Keratinocyte (primary cell): ENCODE measurements around the gene EDN2. TPM values are rescaled to one million over a fixed set of nuclear protein-coding genes. Genes with fewer than 3 reads are reported as not detected.

Experiments
- DNase-seq: peaks from one replicate; pipeline ENCODE4 v3.0.0-alpha.2; 2011; ENCODE audit warnings: low read depth, missing footprints, low spot score
- FAIRE-seq: peaks from 2 replicates; lab custom pipeline; 2011; peaks lifted over from hg19 to GRCh38; lab: Jason Lieb, UNC
- H2AFZ ChIP-seq: 2 replicates; pipeline ENCODE4 v1.6.0; 2012; ENCODE audit warnings: low read length, control low read depth, inconsistent platforms; ENCODE audit not compliant: control insufficient read depth
- H3K27ac ChIP-seq: 2 replicates; pipeline ENCODE4 v1.5.1; 2011; ENCODE audit warnings: low read length; ENCODE audit not compliant: control insufficient read depth, insufficient read depth
- H3K27me3 ChIP-seq: 3 replicates; pipeline ENCODE4 v1.6.0; 2011; ENCODE audit warnings: low read length; ENCODE audit not compliant: control insufficient read depth, insufficient read depth; ENCODE audit errors: extremely low read depth
- H3K36me3 ChIP-seq, 2 experiments: 2 replicates in 1 of 2; 3 replicates in 1 of 2; pipeline ENCODE4 v1.5.1; 2011; ENCODE audit warnings: low read length in 2 of 2, mild to moderate bottlenecking in 1 of 2; ENCODE audit not compliant: control insufficient read depth in 2 of 2, insufficient read depth in 2 of 2; ENCODE audit errors: extremely low read depth in 1 of 2
- H3K4me1 ChIP-seq: 3 replicates; pipeline ENCODE4 v1.5.1; 2011; ENCODE audit warnings: low read length; ENCODE audit not compliant: control insufficient read depth, insufficient read depth; ENCODE audit errors: extremely low read depth
- H3K4me2 ChIP-seq: 3 replicates; pipeline ENCODE4 v1.6.0; 2011; ENCODE audit warnings: low read depth, low read length; ENCODE audit not compliant: control insufficient read depth, insufficient read depth; ENCODE audit errors: extremely low read depth
- H3K4me3 ChIP-seq, 3 experiments: fragments of 200-600 bp in 1 of 3; sonication (generic) in 1 of 3; 2 replicates in 2 of 3; 3 replicates in 1 of 3; pipeline ENCODE4 v1.5.1; 2011 to 2016; ENCODE audit warnings: low read length in 3 of 3, mild to moderate bottlenecking in 3 of 3, control low read depth in 2 of 3, inconsistent platforms in 1 of 3, low read depth in 1 of 3, mixed read lengths in 1 of 3, mixed run types in 1 of 3, moderate library complexity in 1 of 3; ENCODE audit not compliant: control insufficient read depth in 2 of 3, insufficient read depth in 2 of 3; ENCODE audit errors: extremely low read depth in 1 of 3
- H3K79me2 ChIP-seq: 2 replicates; pipeline ENCODE4 v1.6.0; 2012; ENCODE audit warnings: low read length; ENCODE audit not compliant: control insufficient read depth, insufficient read depth
- H3K9ac ChIP-seq: 3 replicates; pipeline ENCODE4 v1.6.0; 2011; ENCODE audit warnings: low read length; ENCODE audit not compliant: control insufficient read depth, insufficient read depth; ENCODE audit errors: extremely low read depth
- H3K9me1 ChIP-seq: 3 replicates; pipeline ENCODE4 v1.6.0; 2011; ENCODE audit warnings: low read length; ENCODE audit not compliant: control insufficient read depth, insufficient read depth; ENCODE audit errors: extremely low read depth
- H3K9me3 ChIP-seq: 2 replicates; pipeline ENCODE4 v1.5.1; 2012; ENCODE audit warnings: low read depth, low read length; ENCODE audit not compliant: control insufficient read depth
- H4K20me1 ChIP-seq: 3 replicates; pipeline ENCODE4 v1.6.0; 2011; ENCODE audit warnings: low read length; ENCODE audit not compliant: control insufficient read depth, insufficient read depth; ENCODE audit errors: extremely low read depth
- EZH2 ChIP-seq: IDR thresholded peaks from one replicate; pipeline ENCODE4 v1.6.1; 2012; ENCODE audit warnings: inconsistent platforms, mild to moderate bottlenecking, low read length, moderate library complexity
- dilution Hi-C: fragments of 300-500 bp; cut with MboI; formaldehyde crosslinking; loops from one replicate; pipeline ENCODE4 v1.7.0; 2020; ENCODE audit warnings: low sequenced_read_pairs; ENCODE audit not compliant: extremely low pct_ligation_motif_present
- polyA plus RNA-seq, 5 experiments: library from polyadenylated mRNA; depleted of rRNA in 3 of 5; stranded (reverse) in 3 of 5; stranded (forward) in 1 of 5; unstranded in 1 of 5; fragments of >200 nt; gene quantifications; 1 replicate in 1 of 5; 2 replicates in 3 of 5; 3 replicates in 1 of 5; pipeline versions ENCODE4 v1.2.1 to v1.2.3, GENCODE V29; 2011 to 2012; ENCODE audit warnings: missing spikeins in 2 of 5, low read depth in 1 of 5, low replicate concordance in 1 of 5
- TF ChIP-seq, protein P1 (sequence below), 3 experiments: IDR thresholded peaks in 1 of 3; conservative IDR thresholded peaks in 1 of 3; optimal IDR thresholded peaks in 1 of 3; 2 replicates in 2 of 3; 3 replicates in 1 of 3; pipeline versions ENCODE3 to v1.5.1; 2011; ENCODE audit warnings: low read length in 3 of 3, mild to moderate bottlenecking in 3 of 3, moderate library complexity in 2 of 3, control low read depth in 1 of 3, inconsistent platforms in 1 of 3; ENCODE audit not compliant: insufficient read depth in 2 of 3; ENCODE audit errors: extremely low read depth in 1 of 3

Gene EDN2
- polyA plus RNA-seq, 1 donor (not counting 4 experiments of a cell fraction or from before 2014, with no cell fraction given), result 0.34 TPM

- H3K9me1 ChIP-seq, result no peaks in the 10 kb centered on the region
- H3K9me3 ChIP-seq, result no peaks in the 10 kb centered on the region
- peaks cover 39% of the 10 kb centered on the region for H3K4me1 ChIP-seq
- dilution Hi-C loops, result no loop called here
- TF ChIP-seq EZH2, result no peak
- TF ChIP-seq, protein P1, sequence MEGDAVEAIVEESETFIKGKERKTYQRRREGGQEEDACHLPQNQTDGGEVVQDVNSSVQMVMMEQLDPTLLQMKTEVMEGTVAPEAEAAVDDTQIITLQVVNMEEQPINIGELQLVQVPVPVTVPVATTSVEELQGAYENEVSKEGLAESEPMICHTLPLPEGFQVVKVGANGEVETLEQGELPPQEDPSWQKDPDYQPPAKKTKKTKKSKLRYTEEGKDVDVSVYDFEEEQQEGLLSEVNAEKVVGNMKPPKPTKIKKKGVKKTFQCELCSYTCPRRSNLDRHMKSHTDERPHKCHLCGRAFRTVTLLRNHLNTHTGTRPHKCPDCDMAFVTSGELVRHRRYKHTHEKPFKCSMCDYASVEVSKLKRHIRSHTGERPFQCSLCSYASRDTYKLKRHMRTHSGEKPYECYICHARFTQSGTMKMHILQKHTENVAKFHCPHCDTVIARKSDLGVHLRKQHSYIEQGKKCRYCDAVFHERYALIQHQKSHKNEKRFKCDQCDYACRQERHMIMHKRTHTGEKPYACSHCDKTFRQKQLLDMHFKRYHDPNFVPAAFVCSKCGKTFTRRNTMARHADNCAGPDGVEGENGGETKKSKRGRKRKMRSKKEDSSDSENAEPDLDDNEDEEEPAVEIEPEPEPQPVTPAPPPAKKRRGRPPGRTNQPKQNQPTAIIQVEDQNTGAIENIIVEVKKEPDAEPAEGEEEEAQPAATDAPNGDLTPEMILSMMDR (optimal IDR thresholded peaks at IDR 0.05 in 1 of 3, IDR thresholded peaks at IDR 0.05 in 1 of 3, conservative IDR thresholded peaks at IDR 0.05 in 1 of 3; ENCODE audit: extremely low read depth in 1 of 3, insufficient read depth in 2 of 3, low read length in 3 of 3), result no peak
- H3K36me3 ChIP-seq, result no peaks in the 10 kb centered on the region
- H3K27ac ChIP-seq, result no peak overlapping the region
- H2AFZ ChIP-seq, result no peak overlapping the region
- FAIRE-seq, result no peak
- no peak for DNase-seq
- H3K27me3 ChIP-seq, result no peaks in the 10 kb centered on the region
- no peaks in the 10 kb centered on the region for H3K79me2 ChIP-seq
- H4K20me1 ChIP-seq, result no peaks in the 10 kb centered on the region
- H3K9ac ChIP-seq, result no peak overlapping the region
- H3K4me3 ChIP-seq, result no peak overlapping the region
- H3K4me2 ChIP-seq, result no peak overlapping the region
Measured at GRCh38 chr1:41486053-41486370, 1.5 kb upstream of the EDN2 start.

DNA sequence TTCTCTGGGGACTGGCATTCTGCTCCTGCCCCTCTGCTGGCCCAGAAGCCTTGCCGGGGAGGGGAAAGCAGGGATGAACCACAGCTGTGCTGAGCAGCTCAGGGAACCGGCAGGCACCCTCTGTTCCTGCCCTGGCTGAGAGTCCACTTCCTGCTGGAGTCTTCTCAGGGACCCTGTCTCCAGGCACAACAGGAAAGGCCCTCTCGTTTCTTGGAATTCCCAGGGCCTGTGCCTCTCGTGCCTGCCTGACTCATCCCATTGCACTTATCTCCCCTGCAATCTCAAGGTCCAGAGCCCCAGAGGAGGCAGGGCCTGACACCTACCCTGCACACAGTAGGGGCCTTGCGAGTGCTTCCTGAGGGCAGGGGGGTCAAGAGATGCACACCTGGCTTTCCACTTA is 1.1 kb upstream of the EDN2 start:
- H3K9ac ChIP-seq, result peak overlapping the region; percentile 12
- DNase-seq, result no peak

More for the DNA sequence above, 1.1 kb upstream of the EDN2 start:
- peak overlapping the region; percentile 25 for H3K4me2 ChIP-seq
- H3K9me1 ChIP-seq, result no peaks in the 10 kb centered on the region
- no peaks in the 10 kb centered on the region for H4K20me1 ChIP-seq
- no peak for TF ChIP-seq EZH2
- TF ChIP-seq, protein P1 (optimal IDR thresholded peaks at IDR 0.05 in 1 of 3, IDR thresholded peaks at IDR 0.05 in 1 of 3, conservative IDR thresholded peaks at IDR 0.05 in 1 of 3; ENCODE audit: extremely low read depth in 1 of 3, insufficient read depth in 2 of 3, low read length in 3 of 3), result no peak
- no peak overlapping the region for H2AFZ ChIP-seq
- dilution Hi-C loops, result no loop called here
- peak; percentile 65 for FAIRE-seq
- no peaks in the 10 kb centered on the region for H3K9me3 ChIP-seq
- H3K79me2 ChIP-seq, result no peaks in the 10 kb centered on the region
- no peaks in the 10 kb centered on the region for H3K36me3 ChIP-seq
- no peaks in the 10 kb centered on the region for H3K27me3 ChIP-seq
- H3K27ac ChIP-seq, result no peak overlapping the region
- no peak overlapping the region for H3K4me3 ChIP-seq
- H3K4me1 ChIP-seq, result peaks cover 37% of the 10 kb centered on the region
